B cell (primary cell): Measurements from ENCODE around the gene HNF1B.

Experiments used
- CTCF ChIP-seq: fragments of 200-600 bp; IDR thresholded peaks from one replicate; pipeline ENCODE4 v1.8.0; 2022; ENCODE audit warnings: antibody characterized with exemption, mild to moderate bottlenecking
- EZH2 ChIP-seq: IDR thresholded peaks from 2 replicates; pipeline ENCODE4 v1.6.1; 2012; ENCODE audit warnings: borderline replicate concordance, low read depth, mild to moderate bottlenecking, moderate library complexity, low read length; ENCODE audit not compliant: insufficient read depth, poor library complexity, severe bottlenecking

DNA sequence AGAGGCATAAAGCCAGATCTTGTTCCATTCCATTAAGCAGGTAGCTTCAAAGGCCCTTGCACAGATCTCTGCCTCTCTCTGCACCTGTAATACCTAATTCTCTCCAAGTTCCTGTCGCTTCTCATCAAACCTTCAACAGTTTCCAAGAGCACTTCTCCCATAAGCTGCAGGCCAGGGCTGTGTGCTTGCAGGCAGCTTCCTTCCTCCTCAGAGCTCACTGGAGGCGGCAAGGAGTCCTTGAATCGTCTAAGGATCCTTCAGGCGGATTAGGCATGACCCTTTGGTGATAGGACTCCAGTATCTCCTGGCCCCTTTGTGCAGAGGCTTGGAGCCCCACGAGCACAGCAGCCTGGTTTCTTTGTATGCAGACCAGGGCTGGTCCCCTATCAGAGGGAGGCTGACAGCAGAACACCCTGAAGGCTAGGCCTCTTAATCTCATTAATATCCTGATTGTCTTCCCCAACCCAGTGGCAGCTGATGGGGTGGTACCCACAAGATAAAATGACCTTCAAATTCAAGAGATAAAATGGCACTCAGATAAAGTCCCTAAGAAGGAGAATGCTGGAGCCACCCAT is 19.8 kb downstream of the HNF1B start:
- TF ChIP-seq CTCF, result no peak
- no peak for TF ChIP-seq EZH2
